Adrenal gland (tissue), 12 donors: ENCODE data around the gene HYAL3. TPM values are rescaled to one million over a fixed set of nuclear protein-coding genes. Genes with fewer than 3 reads are reported as not detected.
"Not testable (repeated sequence)": the region's sequence is repeated elsewhere in the genome, so short reads cannot be mapped to it uniquely, and the experiment has no call there.

ENCODE experiments used
- DNase-seq, 7 donors: peaks; one replicate each; pipeline ENCODE4 v3.0.0-alpha.2; 2019 to 2020
- H3K27ac ChIP-seq, 5 donors: fragments of 200-600 bp; sonication (generic) in 4 of 5; 1 replicate in 3 of 5; 2 replicates in 2 of 5; pipeline versions ENCODE4 v1.5.1 to v1.8.0; 2016 to 2020; ENCODE audit warnings: mild to moderate bottlenecking in 1 of 5
- H3K27me3 ChIP-seq: fragments of 200-600 bp; 2 replicates; pipeline ENCODE4 v1.8.0; 2021
- H3K36me3 ChIP-seq, 2 donors: fragments of 200-600 bp; replicated peaks in 1 of 2; 1 replicate in 1 of 2; 2 replicates in 1 of 2; pipeline versions ENCODE4 v1.5.1 to v1.8.0; 2018 to 2022
- H3K4me1 ChIP-seq, 2 donors: fragments of 200-600 bp; replicated peaks in 1 of 2; 1 replicate in 1 of 2; 2 replicates in 1 of 2; pipeline versions ENCODE4 v1.5.1 to v1.8.0; 2018 to 2021
- H3K4me3 ChIP-seq, 4 donors: fragments of 200-600 bp; sonication (generic) in 3 of 4; one replicate each; pipeline ENCODE4 v1.5.1; 2016 to 2018
- H3K9me3 ChIP-seq, 3 donors: fragments of 200-600 bp; sonication (generic) in 1 of 3; replicated peaks in 1 of 3; 1 replicate in 2 of 3; 2 replicates in 1 of 3; pipeline versions ENCODE4 v1.5.1 to v1.8.0; 2016 to 2021
- CTCF ChIP-seq, 6 experiments: fragments of 450-650 bp in 4 of 6; fragments of 200-600 bp in 2 of 6; sonication (generic) in 1 of 6; IDR thresholded peaks; 1 replicate in 5 of 6; 2 replicates in 1 of 6; pipeline versions ENCODE4 v1.5.1 to v1.8.0; 2016 to 2021; ENCODE audit warnings: antibody characterized with exemption in 6 of 6, mild to moderate bottlenecking in 2 of 6, moderate library complexity in 1 of 6
- POLR2A ChIP-seq, 2 donors: fragments of 450-650 bp; IDR thresholded peaks; one replicate each; pipeline ENCODE4 v1.6.1; 2017; ENCODE audit warnings: antibody characterized with exemption in 2 of 2, mild to moderate bottlenecking in 2 of 2, moderate library complexity in 1 of 2
- WGBS, 4 donors: extraction: QIAGEN DNeasy Blood & Tissue Kit in 2 of 4; methylation state at CpG; one replicate each; pipeline versions ENCODE4 v1.1.5 to v1.1.7; 2013 to 2017; 5-methylcytosine and 5-hydroxymethylcytosine counted together
- intact Hi-C, 2 donors: fragments of 100-400 bp; cut with DNase I; formaldehyde crosslinking; loops; one replicate each; pipeline versions ENCODE4 v1.14.1 to v1.15.0; 2022 to 2023
- polyA plus RNA-seq, 3 donors: library from polyadenylated mRNA; stranded (reverse); fragments of 200-250 nt in 2 of 3; fragments of 350-450 nt in 1 of 3; fragmentation: Illumina TruSeq in 1 of 3; extraction: RNeasy Lipid Tissue Mini Kit (QIAGEN cat#74804) in 1 of 3; gene quantifications; one replicate each; pipeline ENCODE4 v1.2.3, GENCODE V29; 2013 to 2014
- total RNA-seq, 9 donors: library from RNA; depleted of rRNA in 4 of 9; stranded (reverse); fragments of >200 nt in 4 of 9; fragments of 120-200 nt in 1 of 9; fragmentation: NEBNext Ultra II Directional in 1 of 9; extraction: Animal tissue kit (Norgen Biotek cat#: 25700) in 1 of 9; gene quantifications; one replicate each; pipeline versions ENCODE4 v1.1.0 to v1.2.4, GENCODE V29; 2013 to 2023
- donor health status: healthy with polysubstance abuse.
- donor health status: Bipolar disorder and iron deficiency.
- donor health status: DM: yes; HTN: yes; CAD: no.
- donor health status: DM: no; HTN: no; CAD: no.
- donor health status: DM: no; HTN: no; CAD: no.
- donor health status: DM: yes; HTN: yes; CAD: no.

The HYAL3 gene
- total and polyA plus RNA-seq, 12 donors, result 1.7 to 6.8 (median 3.4) TPM

GRCh38 chr3:50264964-50265485 is 34.2 kb downstream of the HYAL3 start:
- Histone ChIP-seq H3K9me3 (no peaks in the 10 kb centered on the region), H3K4me1 (peaks cover 61% of the 10 kb centered on the region in 2 donors), H3K27ac (peak overlapping the region; percentile 86 to 97 (median 92)), H3K27me3 (no peaks in the 10 kb centered on the region), H3K36me3 (no peaks in the 10 kb centered on the region), H3K4me3 (no peak overlapping the region)
- WGBS, 4 donors, result 17 to 69% (median 64%) methylated on average over 1 to 7 of the region's 7 CpGs
- peak in 5 of 7 donors; percentile 54 to 70 (median 64) for DNase-seq
- intact Hi-C loops, result no loop called here
- TF ChIP-seq CTCF (IDR thresholded peaks at IDR 0.05), result no peak
- no peak for TF ChIP-seq POLR2A (IDR thresholded peaks at IDR 0.05)

- Histone ChIP-seq H3K4me1 (peaks cover 55 to 65% of the 10 kb centered on the region in 2 donors), H3K27me3 (no peaks in the 10 kb centered on the region), H3K27ac (peak overlapping the region; percentile 86 to 97 (median 92)), H3K36me3 (no peaks in the 10 kb centered on the region), H3K4me3 (no peak overlapping the region), H3K9me3 (no peaks in the 10 kb centered on the region)
- DNase-seq, result peak; percentile 76 to 92 (median 89)
- intact Hi-C loops, result no loop called here
- WGBS, 4 donors, result 6 to 25% (median 18%) methylated on average over 4 to 7 of the region's 7 CpGs
- TF ChIP-seq POLR2A (IDR thresholded peaks at IDR 0.05), result peak in 1 of 2 donors; percentile 46
- no peak for TF ChIP-seq CTCF (IDR thresholded peaks at IDR 0.05)
Measured at GRCh38 chr3:50264383-50264963, 34.7 kb downstream of the HYAL3 start.

- Histone ChIP-seq H3K27ac (peak overlapping the region; percentile 86 to 97 (median 92)), H3K4me1 (peaks cover 48 to 65% of the 10 kb centered on the region in 2 donors), H3K4me3 (no peak overlapping the region), H3K27me3 (no peaks in the 10 kb centered on the region), H3K9me3 (no peaks in the 10 kb centered on the region), H3K36me3 (peaks cover 0 to under 1% of the 10 kb centered on the region in 2 donors)
- no peak for TF ChIP-seq CTCF (IDR thresholded peaks at IDR 0.05)
- TF ChIP-seq POLR2A (IDR thresholded peaks at IDR 0.05), result no peak
- intact Hi-C loops, result no loop called here
- 45 to 49% (median 46%) methylated on average over 6 of the region's 6 CpGs for whole genome bisulfite sequencing, 4 donors
- peak; percentile 74 to 92 (median 84) for DNase-seq
Measured at GRCh38 chr3:50263478-50264382, 35.5 kb downstream of the HYAL3 start.

- H3K36me3 ChIP-seq, result peaks cover 0 to 10% of the 10 kb centered on the region in 2 donors
- 65 to 78% (median 70%) methylated on average over 3 to 7 of the region's 7 CpGs for WGBS, 4 donors
- H3K9me3 ChIP-seq, result no peaks in the 10 kb centered on the region
- intact Hi-C loops, result no loop called here
- H3K27me3 ChIP-seq, result no peaks in the 10 kb centered on the region
- H3K4me1 ChIP-seq, result peaks cover 42 to 59% of the 10 kb centered on the region in 2 donors
- peak in 1 of 7 donors; percentile 27 for DNase-seq
- TF ChIP-seq CTCF (IDR thresholded peaks at IDR 0.05) (no peak), POLR2A (IDR thresholded peaks at IDR 0.05) (no peak)
- H3K27ac ChIP-seq, result peak overlapping the region; percentile 1 to 98 (median 91)
- no peak overlapping the region for H3K4me3 ChIP-seq
Measured at GRCh38 chr3:50262778-50263177, 36.4 kb downstream of the HYAL3 start.

- H3K27me3 ChIP-seq, H3K4me3 ChIP-seq, intact Hi-C loops, DNase-seq, H3K9me3 ChIP-seq: not testable (repeated sequence)
- Histone ChIP-seq H3K36me3 (peaks cover 0 to 15% of the 10 kb centered on the region in 2 donors), H3K27ac (peak overlapping the region in 4 of 5 donors; percentile 91 to 98 (median 96)), H3K4me1 (peaks cover 42 to 59% of the 10 kb centered on the region in 2 donors)
- WGBS, 4 donors, result 96 to 100% (median 99%) methylated on average over 4 of the region's 4 CpGs
Measured at GRCh38 chr3:50262200-50262599, 37.0 kb downstream of the HYAL3 start.
